ENCODE data around the gene AP4B1.

AP4B1 gene

GRCh38 chr1:113903501-113904292, 902 bp downstream of the AP4B1 start:
- DNase-seq (ENCODE audit: extremely low spot score): no peak
- no peak for TF ChIP-seq CTCF (IDR thresholded peaks at IDR 0.05; ENCODE audit: control extremely low read depth, extremely low read depth, low read depth, missing control alignments)
- CTCF ChIA-PET: interaction anchor here (0.8 to 5.5 kb wide), 20 partner anchors 8 to 124 kb away, joined by 3 to 34 read pairs (median 5); partner anchors contain the start of gene BCL2L15
- POLR2A ChIA-PET: interaction anchor here (0.6 to 3.3 kb wide), 10 partner anchors 10 to 144 kb away, joined by 3 to 40 read pairs (median 4); partner anchors contain the start of gene HIPK1

- no peak for DNase-seq (ENCODE audit: extremely low spot score)
- POLR2A ChIA-PET: no interaction called here
- CTCF ChIA-PET: interaction anchor here (1.2 to 5.5 kb wide), 3 partner anchors 11 to 66 kb away, joined by 4 to 34 read pairs (median 5); partner anchors contain the start of gene BCL2L15
- no peak for TF ChIP-seq CTCF (IDR thresholded peaks at IDR 0.05; ENCODE audit: control extremely low read depth, extremely low read depth, low read depth, missing control alignments)
Observed at GRCh38 chr1:113901191-113901590, 3.4 kb downstream of the AP4B1 start.

GRCh38 chr1:113899111-113899510, 5.5 kb downstream of the AP4B1 start:
- CTCF ChIA-PET: interaction anchor here (1.1 to 2.0 kb wide), 4 partner anchors 17 to 64 kb away, joined by 3 to 5 read pairs (median 4); no protein-coding TSS in a partner anchor
- DNase-seq (ENCODE audit: extremely low spot score): no peak
- POLR2A ChIA-PET: no interaction called here
- TF ChIP-seq CTCF (IDR thresholded peaks at IDR 0.05; ENCODE audit: control extremely low read depth, extremely low read depth, low read depth, missing control alignments): no peak

- POLR2A ChIA-PET: no interaction called here
- no peak for TF ChIP-seq CTCF (IDR thresholded peaks at IDR 0.05; ENCODE audit: control extremely low read depth, extremely low read depth, low read depth, missing control alignments)
- no peak for DNase-seq (ENCODE audit: extremely low spot score)
- CTCF ChIA-PET: interaction anchor here (2.0 kb wide), 1 partner anchor 18 kb away, joined by 5 read pairs; no protein-coding TSS in a partner anchor
Observed at GRCh38 chr1:113898241-113898814, 6.3 kb downstream of the AP4B1 start.

- TF ChIP-seq CTCF (IDR thresholded peaks at IDR 0.05; ENCODE audit: control extremely low read depth, extremely low read depth, low read depth, missing control alignments): no peak
- CTCF ChIA-PET: interaction anchor here (0.6 to 2.0 kb wide), 5 partner anchors 8 to 138 kb away, joined by 3 to 8 read pairs (median 3); partner anchors contain the start of genes AP4B1 and DCLRE1B
- POLR2A ChIA-PET: interaction anchor here (0.6 kb wide), 1 partner anchor 46 kb away, joined by 3 read pairs; no protein-coding TSS in a partner anchor
- no peak for DNase-seq (ENCODE audit: extremely low spot score)
Observed at GRCh38 chr1:113895961-113896360, 8.6 kb downstream of the AP4B1 start.

- no peak for TF ChIP-seq CTCF (IDR thresholded peaks at IDR 0.05; ENCODE audit: control extremely low read depth, extremely low read depth, low read depth, missing control alignments)
- CTCF ChIA-PET: interaction anchor here (1.1 to 2.7 kb wide), 3 partner anchors 9 to 16 kb away, joined by 3 to 8 read pairs (median 3); partner anchors contain the start of gene AP4B1
- no peak for DNase-seq (ENCODE audit: extremely low spot score)
- POLR2A ChIA-PET: no interaction called here
Observed at GRCh38 chr1:113895098-113895497, 9.5 kb downstream of the AP4B1 start.

All from GM10248 (cell line).